Measurements from ENCODE around the gene WDR7. TPM values are rescaled to one million over a fixed set of nuclear protein-coding genes. Genes with fewer than 3 reads are reported as not detected.

Gene WDR7
- total and polyA plus RNA-seq, 2 experiments from 2014 or later: 7.0 to 14.8 TPM

DNA sequence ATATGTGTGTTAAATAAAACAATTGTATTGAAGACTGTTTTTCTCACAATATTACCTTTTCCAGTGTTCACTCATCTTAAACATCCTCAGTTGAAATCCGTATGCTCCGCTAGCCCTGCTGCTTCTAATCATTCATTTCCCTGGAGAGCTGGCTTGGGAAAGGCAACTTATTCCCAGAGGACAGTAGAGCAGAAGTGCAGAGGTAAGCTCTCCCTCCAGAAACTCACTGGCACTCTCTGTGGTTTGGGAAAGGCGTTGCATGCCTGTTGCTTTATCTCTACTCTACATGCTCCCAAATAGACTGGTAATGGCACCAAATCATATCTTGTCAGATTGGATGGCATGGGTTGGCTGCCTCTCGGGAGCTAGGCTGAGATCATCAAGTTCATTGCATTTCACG is 378.6 kb downstream of the WDR7 start:
- peak; percentile 72 for DNase-seq (ENCODE audit: low spot score)
- no peak overlapping the region for H2AFZ ChIP-seq
- Mint-ChIP-seq H3K4me1 (peaks cover 17% of the 10 kb centered on the region), H3K4me3 (no peak overlapping the region), H3K27ac (no peak overlapping the region), H3K36me3 (ENCODE audit: low read depth) (no peaks in the 10 kb centered on the region), H3K27me3 (ENCODE audit: insufficient read depth, low read depth, poor library complexity) (peaks cover 4% of the 10 kb centered on the region), H3K9me3 (no peaks in the 10 kb centered on the region)
- H3K4me2 ChIP-seq: no peak overlapping the region
- no peak for TF ChIP-seq CREB1 (CRISPR knock-in tag; IDR thresholded peaks at IDR 0.05; ENCODE audit: low read depth)
- TF ChIP-seq POLR2AphosphoS5 (IDR thresholded peaks at IDR 0.05; ENCODE audit: low read depth): no peak
- TF ChIP-seq, protein P1, sequence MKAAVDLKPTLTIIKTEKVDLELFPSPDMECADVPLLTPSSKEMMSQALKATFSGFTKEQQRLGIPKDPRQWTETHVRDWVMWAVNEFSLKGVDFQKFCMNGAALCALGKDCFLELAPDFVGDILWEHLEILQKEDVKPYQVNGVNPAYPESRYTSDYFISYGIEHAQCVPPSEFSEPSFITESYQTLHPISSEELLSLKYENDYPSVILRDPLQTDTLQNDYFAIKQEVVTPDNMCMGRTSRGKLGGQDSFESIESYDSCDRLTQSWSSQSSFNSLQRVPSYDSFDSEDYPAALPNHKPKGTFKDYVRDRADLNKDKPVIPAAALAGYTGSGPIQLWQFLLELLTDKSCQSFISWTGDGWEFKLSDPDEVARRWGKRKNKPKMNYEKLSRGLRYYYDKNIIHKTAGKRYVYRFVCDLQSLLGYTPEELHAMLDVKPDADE (IDR thresholded peaks at IDR 0.05): no peak
- TF ChIP-seq EZH2phosphoT487 (IDR thresholded peaks at IDR 0.05; ENCODE audit: unreplicated experiment): no peak
- TF ChIP-seq ZNF114 (CRISPR knock-in tag; IDR thresholded peaks at IDR 0.05): no peak
- TF ChIP-seq, protein P2, sequence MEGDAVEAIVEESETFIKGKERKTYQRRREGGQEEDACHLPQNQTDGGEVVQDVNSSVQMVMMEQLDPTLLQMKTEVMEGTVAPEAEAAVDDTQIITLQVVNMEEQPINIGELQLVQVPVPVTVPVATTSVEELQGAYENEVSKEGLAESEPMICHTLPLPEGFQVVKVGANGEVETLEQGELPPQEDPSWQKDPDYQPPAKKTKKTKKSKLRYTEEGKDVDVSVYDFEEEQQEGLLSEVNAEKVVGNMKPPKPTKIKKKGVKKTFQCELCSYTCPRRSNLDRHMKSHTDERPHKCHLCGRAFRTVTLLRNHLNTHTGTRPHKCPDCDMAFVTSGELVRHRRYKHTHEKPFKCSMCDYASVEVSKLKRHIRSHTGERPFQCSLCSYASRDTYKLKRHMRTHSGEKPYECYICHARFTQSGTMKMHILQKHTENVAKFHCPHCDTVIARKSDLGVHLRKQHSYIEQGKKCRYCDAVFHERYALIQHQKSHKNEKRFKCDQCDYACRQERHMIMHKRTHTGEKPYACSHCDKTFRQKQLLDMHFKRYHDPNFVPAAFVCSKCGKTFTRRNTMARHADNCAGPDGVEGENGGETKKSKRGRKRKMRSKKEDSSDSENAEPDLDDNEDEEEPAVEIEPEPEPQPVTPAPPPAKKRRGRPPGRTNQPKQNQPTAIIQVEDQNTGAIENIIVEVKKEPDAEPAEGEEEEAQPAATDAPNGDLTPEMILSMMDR (conservative IDR thresholded peaks at IDR 0.05; ENCODE audit: low read depth in 2 of 2): peak; percentile 52 to 64
- TF ChIP-seq JUNB (IDR thresholded peaks at IDR 0.05; ENCODE audit: unreplicated experiment): no peak
- TF ChIP-seq, protein P3, sequence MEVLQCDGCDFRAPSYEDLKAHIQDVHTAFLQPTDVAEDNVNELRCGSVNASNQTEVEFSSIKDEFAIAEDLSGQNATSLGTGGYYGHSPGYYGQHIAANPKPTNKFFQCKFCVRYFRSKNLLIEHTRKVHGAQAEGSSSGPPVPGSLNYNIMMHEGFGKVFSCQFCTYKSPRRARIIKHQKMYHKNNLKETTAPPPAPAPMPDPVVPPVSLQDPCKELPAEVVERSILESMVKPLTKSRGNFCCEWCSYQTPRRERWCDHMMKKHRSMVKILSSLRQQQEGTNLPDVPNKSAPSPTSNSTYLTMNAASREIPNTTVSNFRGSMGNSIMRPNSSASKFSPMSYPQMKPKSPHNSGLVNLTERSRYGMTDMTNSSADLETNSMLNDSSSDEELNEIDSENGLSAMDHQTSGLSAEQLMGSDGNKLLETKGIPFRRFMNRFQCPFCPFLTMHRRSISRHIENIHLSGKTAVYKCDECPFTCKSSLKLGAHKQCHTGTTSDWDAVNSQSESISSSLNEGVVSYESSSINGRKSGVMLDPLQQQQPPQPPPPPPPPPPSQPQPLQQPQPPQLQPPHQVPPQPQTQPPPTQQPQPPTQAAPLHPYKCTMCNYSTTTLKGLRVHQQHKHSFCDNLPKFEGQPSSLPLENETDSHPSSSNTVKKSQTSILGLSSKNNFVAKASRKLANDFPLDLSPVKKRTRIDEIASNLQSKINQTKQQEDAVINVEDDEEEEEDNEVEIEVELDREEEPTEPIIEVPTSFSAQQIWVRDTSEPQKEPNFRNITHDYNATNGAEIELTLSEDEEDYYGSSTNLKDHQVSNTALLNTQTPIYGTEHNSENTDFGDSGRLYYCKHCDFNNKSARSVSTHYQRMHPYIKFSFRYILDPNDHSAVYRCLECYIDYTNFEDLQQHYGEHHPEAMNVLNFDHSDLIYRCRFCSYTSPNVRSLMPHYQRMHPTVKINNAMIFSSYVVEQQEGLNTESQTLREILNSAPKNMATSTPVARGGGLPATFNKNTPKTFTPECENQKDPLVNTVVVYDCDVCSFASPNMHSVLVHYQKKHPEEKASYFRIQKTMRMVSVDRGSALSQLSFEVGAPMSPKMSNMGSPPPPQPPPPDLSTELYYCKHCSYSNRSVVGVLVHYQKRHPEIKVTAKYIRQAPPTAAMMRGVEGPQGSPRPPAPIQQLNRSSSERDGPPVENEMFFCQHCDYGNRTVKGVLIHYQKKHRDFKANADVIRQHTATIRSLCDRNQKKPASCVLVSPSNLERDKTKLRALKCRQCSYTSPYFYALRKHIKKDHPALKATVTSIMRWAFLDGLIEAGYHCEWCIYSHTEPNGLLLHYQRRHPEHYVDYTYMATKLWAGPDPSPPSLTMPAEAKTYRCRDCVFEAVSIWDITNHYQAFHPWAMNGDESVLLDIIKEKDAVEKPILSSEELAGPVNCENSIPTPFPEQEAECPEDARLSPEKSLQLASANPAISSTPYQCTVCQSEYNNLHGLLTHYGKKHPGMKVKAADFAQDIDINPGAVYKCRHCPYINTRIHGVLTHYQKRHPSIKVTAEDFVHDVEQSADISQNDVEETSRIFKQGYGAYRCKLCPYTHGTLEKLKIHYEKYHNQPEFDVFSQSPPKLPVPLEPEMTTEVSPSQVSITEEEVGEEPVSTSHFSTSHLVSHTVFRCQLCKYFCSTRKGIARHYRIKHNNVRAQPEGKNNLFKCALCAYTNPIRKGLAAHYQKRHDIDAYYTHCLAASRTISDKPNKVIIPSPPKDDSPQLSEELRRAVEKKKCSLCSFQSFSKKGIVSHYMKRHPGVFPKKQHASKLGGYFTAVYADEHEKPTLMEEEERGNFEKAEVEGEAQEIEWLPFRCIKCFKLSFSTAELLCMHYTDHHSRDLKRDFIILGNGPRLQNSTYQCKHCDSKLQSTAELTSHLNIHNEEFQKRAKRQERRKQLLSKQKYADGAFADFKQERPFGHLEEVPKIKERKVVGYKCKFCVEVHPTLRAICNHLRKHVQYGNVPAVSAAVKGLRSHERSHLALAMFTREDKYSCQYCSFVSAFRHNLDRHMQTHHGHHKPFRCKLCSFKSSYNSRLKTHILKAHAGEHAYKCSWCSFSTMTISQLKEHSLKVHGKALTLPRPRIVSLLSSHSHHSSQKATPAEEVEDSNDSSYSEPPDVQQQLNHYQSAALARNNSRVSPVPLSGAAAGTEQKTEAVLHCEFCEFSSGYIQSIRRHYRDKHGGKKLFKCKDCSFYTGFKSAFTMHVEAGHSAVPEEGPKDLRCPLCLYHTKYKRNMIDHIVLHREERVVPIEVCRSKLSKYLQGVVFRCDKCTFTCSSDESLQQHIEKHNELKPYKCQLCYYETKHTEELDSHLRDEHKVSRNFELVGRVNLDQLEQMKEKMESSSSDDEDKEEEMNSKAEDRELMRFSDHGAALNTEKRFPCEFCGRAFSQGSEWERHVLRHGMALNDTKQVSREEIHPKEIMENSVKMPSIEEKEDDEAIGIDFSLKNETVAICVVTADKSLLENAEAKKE (CRISPR knock-in tag; IDR thresholded peaks at IDR 0.05): no peak
- no peaks in the 10 kb centered on the region for H3F3A ChIP-seq (replicated peaks; ENCODE audit: low read depth)
- no peak overlapping the region for H3K4me3 ChIP-seq
- H3K27ac ChIP-seq (ENCODE audit: low read depth): no peak overlapping the region
- H3K36me3 ChIP-seq (ENCODE audit: insufficient read depth): no peaks in the 10 kb centered on the region
- ATAC-seq: peak; percentile 99
- H3K9me2 ChIP-seq (ENCODE audit: insufficient read depth): peaks cover 6% of the 10 kb centered on the region; the same call in 1 of the 2 replicates
- no peaks in the 10 kb centered on the region for H4K20me1 ChIP-seq (replicated peaks; ENCODE audit: insufficient read depth)
- peaks cover 5% of the 10 kb centered on the region; the same call in 1 of the 2 replicates for H3K4me1 ChIP-seq (ENCODE audit: insufficient read depth)
- H3K27me3 ChIP-seq (ENCODE audit: insufficient read depth): no peaks in the 10 kb centered on the region
- no peaks in the 10 kb centered on the region for H3K79me2 ChIP-seq (replicated peaks; ENCODE audit: insufficient read depth)
